ENCODE results near the gene LGR4.

Gene LGR4

DNA sequence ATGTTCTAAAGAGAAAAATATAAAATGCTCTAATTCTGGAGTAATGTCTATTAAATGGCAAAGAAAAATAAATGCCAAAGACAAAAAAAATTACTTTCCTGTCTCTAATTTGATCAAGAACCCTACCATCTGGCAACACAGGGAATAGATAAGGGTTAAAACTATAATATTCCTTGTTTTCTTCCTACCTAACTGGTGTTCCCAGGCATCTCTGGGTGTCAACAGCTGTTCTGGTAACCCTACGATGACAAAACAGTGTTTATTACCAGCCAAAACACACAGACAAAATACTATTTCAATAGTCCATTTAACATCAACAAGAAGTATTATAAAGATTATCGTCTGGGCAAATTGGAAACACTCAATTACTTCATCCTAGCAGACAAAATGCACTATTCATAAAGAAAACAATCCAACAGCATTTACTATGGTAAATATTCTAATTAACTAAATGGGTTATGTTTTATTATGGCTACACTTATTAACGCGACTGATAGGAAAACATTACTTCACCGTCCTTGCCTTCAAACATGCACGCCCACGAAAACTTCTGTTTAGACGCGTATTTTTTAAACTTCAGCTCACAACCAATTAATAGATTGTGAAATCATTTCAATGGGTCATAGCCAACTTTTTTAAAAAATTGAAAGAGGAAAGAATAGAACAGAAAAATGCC, 50.6 kb downstream of the LGR4 start (continued):
- TF ChIP-seq, protein P1, sequence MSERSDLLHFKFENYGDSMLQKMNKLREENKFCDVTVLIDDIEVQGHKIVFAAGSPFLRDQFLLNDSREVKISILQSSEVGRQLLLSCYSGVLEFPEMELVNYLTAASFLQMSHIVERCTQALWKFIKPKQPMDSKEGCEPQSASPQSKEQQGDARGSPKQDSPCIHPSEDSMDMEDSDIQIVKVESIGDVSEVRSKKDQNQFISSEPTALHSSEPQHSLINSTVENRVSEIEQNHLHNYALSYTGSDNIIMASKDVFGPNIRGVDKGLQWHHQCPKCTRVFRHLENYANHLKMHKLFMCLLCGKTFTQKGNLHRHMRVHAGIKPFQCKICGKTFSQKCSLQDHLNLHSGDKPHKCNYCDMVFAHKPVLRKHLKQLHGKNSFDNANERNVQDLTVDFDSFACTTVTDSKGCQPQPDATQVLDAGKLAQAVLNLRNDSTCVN (tag by site-specific recombination; optimal IDR thresholded peaks at IDR 0.05), result no peak
- TF ChIP-seq ZBTB17 (tag by site-specific recombination; IDR thresholded peaks at IDR 0.05), result no peak; the same call in 1 of the 2 replicates
- TF ChIP-seq ZNF629 (tag by site-specific recombination; IDR thresholded peaks at IDR 0.05), result peak; percentile 56
- TF ChIP-seq ZNF155 (tag by site-specific recombination; IDR thresholded peaks at IDR 0.05), result no peak
- TF ChIP-seq ZNF2 (tag by site-specific recombination; IDR thresholded peaks at IDR 0.05), result no peak
- no peak for TF ChIP-seq HOXD13 (CRISPR knock-in tag; IDR thresholded peaks at IDR 0.05; ENCODE audit: borderline replicate concordance)
- no peak for TF ChIP-seq ZFP3 (tag by site-specific recombination; IDR thresholded peaks at IDR 0.05; ENCODE audit: low read depth)
- no peak for TF ChIP-seq SP2 (tag by site-specific recombination; IDR thresholded peaks at IDR 0.05)
- no peak for TF ChIP-seq SP3 (tag by site-specific recombination; IDR thresholded peaks at IDR 0.05)
- TF ChIP-seq, protein P2, sequence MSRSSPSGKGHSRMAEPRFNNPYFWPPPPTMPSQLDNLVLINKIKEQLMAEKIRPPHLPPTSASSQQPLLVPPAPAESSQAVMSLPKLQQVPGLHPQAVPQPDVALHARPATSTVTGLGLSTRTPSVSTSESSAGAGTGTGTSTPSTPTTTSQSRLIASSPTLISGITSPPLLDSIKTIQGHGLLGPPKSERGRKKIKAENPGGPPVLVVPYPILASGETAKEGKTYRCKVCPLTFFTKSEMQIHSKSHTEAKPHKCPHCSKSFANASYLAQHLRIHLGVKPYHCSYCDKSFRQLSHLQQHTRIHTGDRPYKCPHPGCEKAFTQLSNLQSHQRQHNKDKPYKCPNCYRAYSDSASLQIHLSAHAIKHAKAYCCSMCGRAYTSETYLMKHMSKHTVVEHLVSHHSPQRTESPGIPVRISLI (tag by site-specific recombination; IDR thresholded peaks at IDR 0.05), result no peak
- TF ChIP-seq ZNF114 (tag by site-specific recombination; IDR thresholded peaks at IDR 0.05), result no peak
- TF ChIP-seq, protein P3, sequence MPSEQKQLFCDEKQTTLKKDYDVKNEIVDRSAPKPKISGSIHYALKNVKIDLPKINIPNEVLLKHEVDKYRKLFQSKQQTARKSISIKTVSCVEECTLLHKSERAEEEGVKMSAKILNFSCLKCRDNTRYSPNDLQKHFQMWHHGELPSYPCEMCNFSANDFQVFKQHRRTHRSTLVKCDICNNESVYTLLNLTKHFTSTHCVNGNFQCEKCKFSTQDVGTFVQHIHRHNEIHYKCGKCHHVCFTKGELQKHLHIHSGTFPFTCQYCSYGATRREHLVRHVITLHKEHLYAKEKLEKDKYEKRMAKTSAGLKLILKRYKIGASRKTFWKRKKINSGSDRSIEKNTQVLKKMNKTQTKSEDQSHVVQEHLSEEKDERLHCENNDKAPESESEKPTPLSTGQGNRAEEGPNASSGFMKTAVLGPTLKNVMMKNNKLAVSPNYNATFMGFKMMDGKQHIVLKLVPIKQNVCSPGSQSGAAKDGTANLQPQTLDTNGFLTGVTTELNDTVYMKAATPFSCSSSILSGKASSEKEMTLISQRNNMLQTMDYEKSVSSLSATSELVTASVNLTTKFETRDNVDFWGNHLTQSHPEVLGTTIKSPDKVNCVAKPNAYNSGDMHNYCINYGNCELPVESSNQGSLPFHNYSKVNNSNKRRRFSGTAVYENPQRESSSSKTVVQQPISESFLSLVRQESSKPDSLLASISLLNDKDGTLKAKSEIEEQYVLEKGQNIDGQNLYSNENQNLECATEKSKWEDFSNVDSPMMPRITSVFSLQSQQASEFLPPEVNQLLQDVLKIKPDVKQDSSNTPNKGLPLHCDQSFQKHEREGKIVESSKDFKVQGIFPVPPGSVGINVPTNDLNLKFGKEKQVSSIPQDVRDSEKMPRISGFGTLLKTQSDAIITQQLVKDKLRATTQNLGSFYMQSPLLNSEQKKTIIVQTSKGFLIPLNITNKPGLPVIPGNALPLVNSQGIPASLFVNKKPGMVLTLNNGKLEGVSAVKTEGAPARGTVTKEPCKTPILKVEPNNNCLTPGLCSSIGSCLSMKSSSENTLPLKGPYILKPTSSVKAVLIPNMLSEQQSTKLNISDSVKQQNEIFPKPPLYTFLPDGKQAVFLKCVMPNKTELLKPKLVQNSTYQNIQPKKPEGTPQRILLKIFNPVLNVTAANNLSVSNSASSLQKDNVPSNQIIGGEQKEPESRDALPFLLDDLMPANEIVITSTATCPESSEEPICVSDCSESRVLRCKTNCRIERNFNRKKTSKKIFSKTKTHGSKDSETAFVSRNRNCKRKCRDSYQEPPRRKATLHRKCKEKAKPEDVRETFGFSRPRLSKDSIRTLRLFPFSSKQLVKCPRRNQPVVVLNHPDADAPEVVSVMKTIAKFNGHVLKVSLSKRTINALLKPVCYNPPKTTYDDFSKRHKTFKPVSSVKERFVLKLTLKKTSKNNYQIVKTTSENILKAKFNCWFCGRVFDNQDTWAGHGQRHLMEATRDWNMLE (tag by site-specific recombination; conservative IDR thresholded peaks at IDR 0.05; ENCODE audit: low read depth), result no peak
- TF ChIP-seq ZNF514 (tag by site-specific recombination; IDR thresholded peaks at IDR 0.05), result no peak
- TF ChIP-seq ZNF112 (tag by site-specific recombination; IDR thresholded peaks at IDR 0.05), result no peak
- TF ChIP-seq, protein P4, sequence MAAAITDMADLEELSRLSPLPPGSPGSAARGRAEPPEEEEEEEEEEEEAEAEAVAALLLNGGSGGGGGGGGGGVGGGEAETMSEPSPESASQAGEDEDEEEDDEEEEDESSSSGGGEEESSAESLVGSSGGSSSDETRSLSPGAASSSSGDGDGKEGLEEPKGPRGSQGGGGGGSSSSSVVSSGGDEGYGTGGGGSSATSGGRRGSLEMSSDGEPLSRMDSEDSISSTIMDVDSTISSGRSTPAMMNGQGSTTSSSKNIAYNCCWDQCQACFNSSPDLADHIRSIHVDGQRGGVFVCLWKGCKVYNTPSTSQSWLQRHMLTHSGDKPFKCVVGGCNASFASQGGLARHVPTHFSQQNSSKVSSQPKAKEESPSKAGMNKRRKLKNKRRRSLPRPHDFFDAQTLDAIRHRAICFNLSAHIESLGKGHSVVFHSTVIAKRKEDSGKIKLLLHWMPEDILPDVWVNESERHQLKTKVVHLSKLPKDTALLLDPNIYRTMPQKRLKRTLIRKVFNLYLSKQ (tag by site-specific recombination; IDR thresholded peaks at IDR 0.05; ENCODE audit: borderline replicate concordance), result no peak
- no peak for TF ChIP-seq ZNF624 (tag by site-specific recombination; IDR thresholded peaks at IDR 0.05)
- TF ChIP-seq WT1 (tag by site-specific recombination; IDR thresholded peaks at IDR 0.05), result no peak
- TF ChIP-seq, protein P5, sequence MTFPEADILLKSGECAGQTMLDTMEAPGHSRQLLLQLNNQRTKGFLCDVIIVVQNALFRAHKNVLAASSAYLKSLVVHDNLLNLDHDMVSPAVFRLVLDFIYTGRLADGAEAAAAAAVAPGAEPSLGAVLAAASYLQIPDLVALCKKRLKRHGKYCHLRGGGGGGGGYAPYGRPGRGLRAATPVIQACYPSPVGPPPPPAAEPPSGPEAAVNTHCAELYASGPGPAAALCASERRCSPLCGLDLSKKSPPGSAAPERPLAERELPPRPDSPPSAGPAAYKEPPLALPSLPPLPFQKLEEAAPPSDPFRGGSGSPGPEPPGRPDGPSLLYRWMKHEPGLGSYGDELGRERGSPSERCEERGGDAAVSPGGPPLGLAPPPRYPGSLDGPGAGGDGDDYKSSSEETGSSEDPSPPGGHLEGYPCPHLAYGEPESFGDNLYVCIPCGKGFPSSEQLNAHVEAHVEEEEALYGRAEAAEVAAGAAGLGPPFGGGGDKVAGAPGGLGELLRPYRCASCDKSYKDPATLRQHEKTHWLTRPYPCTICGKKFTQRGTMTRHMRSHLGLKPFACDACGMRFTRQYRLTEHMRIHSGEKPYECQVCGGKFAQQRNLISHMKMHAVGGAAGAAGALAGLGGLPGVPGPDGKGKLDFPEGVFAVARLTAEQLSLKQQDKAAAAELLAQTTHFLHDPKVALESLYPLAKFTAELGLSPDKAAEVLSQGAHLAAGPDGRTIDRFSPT (tag by site-specific recombination; IDR thresholded peaks at IDR 0.05), result 0 out of 2 replicates have a peak, but pooled peaks have one; percentile 34
- TF ChIP-seq, protein P6, sequence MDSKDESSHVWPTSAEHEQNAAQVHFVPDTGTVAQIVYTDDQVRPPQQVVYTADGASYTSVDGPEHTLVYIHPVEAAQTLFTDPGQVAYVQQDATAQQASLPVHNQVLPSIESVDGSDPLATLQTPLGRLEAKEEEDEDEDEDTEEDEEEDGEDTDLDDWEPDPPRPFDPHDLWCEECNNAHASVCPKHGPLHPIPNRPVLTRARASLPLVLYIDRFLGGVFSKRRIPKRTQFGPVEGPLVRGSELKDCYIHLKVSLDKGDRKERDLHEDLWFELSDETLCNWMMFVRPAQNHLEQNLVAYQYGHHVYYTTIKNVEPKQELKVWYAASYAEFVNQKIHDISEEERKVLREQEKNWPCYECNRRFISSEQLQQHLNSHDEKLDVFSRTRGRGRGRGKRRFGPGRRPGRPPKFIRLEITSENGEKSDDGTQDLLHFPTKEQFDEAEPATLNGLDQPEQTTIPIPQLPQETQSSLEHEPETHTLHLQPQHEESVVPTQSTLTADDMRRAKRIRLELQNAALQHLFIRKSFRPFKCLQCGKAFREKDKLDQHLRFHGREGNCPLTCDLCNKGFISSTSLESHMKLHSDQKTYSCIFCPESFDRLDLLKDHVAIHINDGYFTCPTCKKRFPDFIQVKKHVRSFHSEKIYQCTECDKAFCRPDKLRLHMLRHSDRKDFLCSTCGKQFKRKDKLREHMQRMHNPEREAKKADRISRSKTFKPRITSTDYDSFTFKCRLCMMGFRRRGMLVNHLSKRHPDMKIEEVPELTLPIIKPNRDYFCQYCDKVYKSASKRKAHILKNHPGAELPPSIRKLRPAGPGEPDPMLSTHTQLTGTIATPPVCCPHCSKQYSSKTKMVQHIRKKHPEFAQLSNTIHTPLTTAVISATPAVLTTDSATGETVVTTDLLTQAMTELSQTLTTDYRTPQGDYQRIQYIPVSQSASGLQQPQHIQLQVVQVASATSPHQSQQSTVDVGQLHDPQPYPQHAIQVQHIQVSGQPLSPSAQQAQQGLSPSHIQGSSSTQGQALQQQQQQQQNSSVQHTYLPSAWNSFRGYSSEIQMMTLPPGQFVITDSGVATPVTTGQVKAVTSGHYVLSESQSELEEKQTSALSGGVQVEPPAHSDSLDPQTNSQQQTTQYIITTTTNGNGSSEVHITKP (tag by site-specific recombination; IDR thresholded peaks at IDR 0.05), result no peak
- TF ChIP-seq, protein P7, sequence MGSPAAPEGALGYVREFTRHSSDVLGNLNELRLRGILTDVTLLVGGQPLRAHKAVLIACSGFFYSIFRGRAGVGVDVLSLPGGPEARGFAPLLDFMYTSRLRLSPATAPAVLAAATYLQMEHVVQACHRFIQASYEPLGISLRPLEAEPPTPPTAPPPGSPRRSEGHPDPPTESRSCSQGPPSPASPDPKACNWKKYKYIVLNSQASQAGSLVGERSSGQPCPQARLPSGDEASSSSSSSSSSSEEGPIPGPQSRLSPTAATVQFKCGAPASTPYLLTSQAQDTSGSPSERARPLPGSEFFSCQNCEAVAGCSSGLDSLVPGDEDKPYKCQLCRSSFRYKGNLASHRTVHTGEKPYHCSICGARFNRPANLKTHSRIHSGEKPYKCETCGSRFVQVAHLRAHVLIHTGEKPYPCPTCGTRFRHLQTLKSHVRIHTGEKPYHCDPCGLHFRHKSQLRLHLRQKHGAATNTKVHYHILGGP (tag by site-specific recombination; IDR thresholded peaks at IDR 0.05), result no peak
- TF ChIP-seq KLF7 (tag by site-specific recombination; IDR thresholded peaks at IDR 0.05; ENCODE audit: borderline replicate concordance), result no peak
- no peak for TF ChIP-seq SCRT1 (tag by site-specific recombination; IDR thresholded peaks at IDR 0.05; ENCODE audit: borderline replicate concordance)
- peak; percentile 75; the same call in 1 of the 2 replicates for TF ChIP-seq BCL11A (tag by site-specific recombination; IDR thresholded peaks at IDR 0.05; ENCODE audit: low read depth)
